GM19025 (cell line): ENCODE results near the gene MYO6.

Experiments used
- ATAC-seq: cut with Tn5 transposase; IDR thresholded peaks from one replicate; pipeline ENCODE4 v1.9.1; 2021; ENCODE audit warnings: mild to moderate bottlenecking, low read depth, moderate library complexity; ENCODE audit not compliant: unreplicated experiment

The MYO6 gene

GRCh38 chr6:75761489-75761888, 12.4 kb downstream of the MYO6 start:
- no peak for ATAC-seq

- ATAC-seq = no peak
These were observed 13.0 kb downstream of the MYO6 start for GRCh38 chr6:75762063-75762462.

GRCh38 chr6:75766387-75766786, 17.3 kb downstream of the MYO6 start:
- ATAC-seq = no peak

- ATAC-seq = no peak
These were observed 21.8 kb downstream of the MYO6 start for GRCh38 chr6:75770844-75771243.

- ATAC-seq = no peak
These were observed 26.2 kb downstream of the MYO6 start for GRCh38 chr6:75775219-75775618.

GRCh38 chr6:75776461-75776860, 27.4 kb downstream of the MYO6 start:
- no peak for ATAC-seq

GRCh38 chr6:75778757-75779156, 29.7 kb downstream of the MYO6 start:
- ATAC-seq = no peak

- no peak for ATAC-seq
These were observed 37.1 kb downstream of the MYO6 start for GRCh38 chr6:75786152-75786551.

GRCh38 chr6:75788894-75789293, 39.9 kb downstream of the MYO6 start:
- ATAC-seq = no peak

- ATAC-seq = no peak
These were observed 42.8 kb downstream of the MYO6 start for GRCh38 chr6:75791881-75792280.

- ATAC-seq = no peak
These were observed 45.4 kb downstream of the MYO6 start for GRCh38 chr6:75794351-75794846.

GRCh38 chr6:75794954-75795739, 46.1 kb downstream of the MYO6 start:
- ATAC-seq = no peak

GRCh38 chr6:75796723-75797122, 47.7 kb downstream of the MYO6 start:
- ATAC-seq = no peak

- ATAC-seq = no peak
These were observed 51.1 kb downstream of the MYO6 start for GRCh38 chr6:75800133-75800532.

- no peak for ATAC-seq
These were observed 51.9 kb downstream of the MYO6 start for GRCh38 chr6:75800708-75801505.

- no peak for ATAC-seq
These were observed 53.3 kb downstream of the MYO6 start for GRCh38 chr6:75802366-75802765.

- no peak for ATAC-seq
These were observed 59.5 kb downstream of the MYO6 start for GRCh38 chr6:75808507-75808906.

- ATAC-seq = no peak
These were observed 63.5 kb downstream of the MYO6 start for GRCh38 chr6:75812560-75812959.

- no peak for ATAC-seq
These were observed 64.6 kb downstream of the MYO6 start for GRCh38 chr6:75813476-75814250.

- ATAC-seq = no peak
These were observed 66.7 kb downstream of the MYO6 start for GRCh38 chr6:75815756-75816155.
